NCI-H1694 treated with DMSO at 0.1 percent for 48 hours (cell line): ENCODE data around the gene PRKN.
"Not testable (repeated sequence)": the region's sequence is repeated elsewhere in the genome, so short reads cannot be mapped to it uniquely, and the experiment has no call there.

Experiments used
- DNase-seq: peaks from one replicate; lab custom pipeline; 2025; lab: John Stamatoyannopoulos, UW

The PRKN gene

DNA sequence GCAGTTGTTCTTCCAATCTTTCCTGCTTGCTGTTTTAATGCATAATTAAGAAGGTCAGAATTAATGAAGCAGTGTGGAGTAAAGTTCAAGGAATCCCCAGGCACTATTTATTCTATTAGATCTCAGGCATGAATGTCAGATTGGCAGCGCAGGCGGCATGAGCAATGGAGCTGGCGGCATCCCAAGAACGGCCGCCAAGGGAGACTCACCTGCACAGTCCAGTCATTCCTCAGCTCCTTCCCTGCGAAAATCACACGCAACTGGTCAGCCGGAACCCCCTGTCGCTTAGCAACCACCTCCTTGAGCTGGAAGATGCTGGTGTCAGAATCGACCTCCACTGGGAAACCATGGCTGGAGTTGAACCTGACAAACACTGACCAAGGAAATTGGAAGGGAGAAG, 284.5 kb downstream of the PRKN start:
- no peak for DNase-seq

DNA sequence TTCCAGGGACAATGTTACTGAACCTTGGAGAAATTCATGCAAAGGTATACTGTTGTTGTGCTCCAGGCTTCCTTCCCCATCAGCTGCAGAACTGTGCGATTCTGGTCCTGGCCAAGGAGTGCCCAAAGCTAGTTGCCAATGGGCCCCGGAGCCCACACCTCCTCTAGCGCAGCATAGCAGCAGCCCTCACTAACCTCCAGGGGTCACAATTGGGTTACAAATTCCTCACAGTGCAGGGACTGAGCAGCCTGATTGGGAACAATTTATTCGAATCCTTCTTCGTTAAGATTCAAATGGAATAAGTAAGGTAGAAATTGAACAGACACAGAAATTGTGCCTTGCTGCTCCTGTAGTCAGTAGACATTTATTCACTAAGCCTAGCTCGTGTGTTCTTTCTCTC, 284.9 kb downstream of the PRKN start:
- DNase-seq: peak; percentile 12

DNA sequence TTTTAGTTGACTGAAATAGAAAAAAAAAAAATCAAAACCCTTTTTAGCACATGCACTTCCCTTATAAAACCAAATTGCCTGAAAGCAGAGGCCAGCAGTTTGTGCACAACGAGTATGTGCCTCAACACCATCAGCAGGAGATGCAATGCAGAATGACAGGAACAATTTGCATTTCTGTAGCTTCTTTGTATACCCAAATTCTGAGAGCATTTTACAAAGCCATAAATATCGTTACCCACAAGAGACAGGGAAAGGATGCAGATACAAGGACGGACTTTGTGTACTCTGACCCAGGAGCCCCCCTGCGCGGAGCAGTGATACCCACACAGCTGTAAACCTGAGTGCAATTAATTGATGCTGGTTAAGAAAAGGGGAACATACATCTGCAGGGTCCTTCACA, 285.6 kb downstream of the PRKN start:
- no peak for DNase-seq

DNA sequence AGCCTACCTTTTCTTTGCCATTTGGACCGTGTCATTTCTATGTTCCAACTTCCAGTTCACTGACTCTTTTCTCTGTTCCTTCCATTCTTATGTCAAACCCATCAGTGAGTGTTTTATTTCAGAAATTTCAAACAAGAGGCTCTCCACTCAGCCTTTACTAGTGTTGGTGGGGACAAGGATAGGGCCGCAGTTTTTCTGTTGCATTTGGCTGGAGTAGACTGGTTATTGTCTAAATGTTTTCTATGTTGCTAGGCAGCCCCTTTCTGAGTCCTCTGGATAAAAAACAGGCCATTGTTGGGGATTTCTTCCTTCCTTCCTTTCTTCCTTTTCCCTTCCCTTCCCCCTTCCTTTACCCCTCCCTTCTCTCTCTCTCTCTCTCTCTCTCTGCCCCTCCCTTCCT, 288.6 kb downstream of the PRKN start:
- DNase-seq: no peak

DNA sequence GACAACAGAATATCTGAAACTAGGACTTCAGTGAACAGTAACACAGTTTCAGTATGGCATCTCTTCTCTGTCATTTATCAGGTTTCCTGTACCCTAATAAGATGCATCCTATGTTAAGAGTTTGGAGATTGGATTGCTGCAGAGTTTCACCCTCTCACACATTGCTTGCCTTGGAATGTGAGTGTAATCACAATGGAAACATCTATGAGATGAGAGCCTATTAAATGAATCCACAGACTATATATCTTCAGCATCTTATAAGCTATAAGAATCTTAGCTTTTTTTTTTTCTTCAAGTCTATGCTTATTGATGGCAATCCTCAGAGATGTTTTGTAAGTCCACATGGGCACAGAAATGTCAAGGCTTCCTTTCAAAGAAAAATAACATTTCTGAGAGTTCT, 292.5 kb downstream of the PRKN start:
- DNase-seq: no peak

- no peak for DNase-seq
Measured at GRCh38 chr6:162421004-162421403, 306.6 kb downstream of the PRKN start.

- DNase-seq: no peak
Measured at GRCh38 chr6:162416831-162417537, 310.6 kb downstream of the PRKN start.

- DNase-seq: no peak
Measured at GRCh38 chr6:162416307-162416706, 311.3 kb downstream of the PRKN start.

GRCh38 chr6:162409741-162410691, 317.6 kb downstream of the PRKN start:
- DNase-seq: no peak

DNA sequence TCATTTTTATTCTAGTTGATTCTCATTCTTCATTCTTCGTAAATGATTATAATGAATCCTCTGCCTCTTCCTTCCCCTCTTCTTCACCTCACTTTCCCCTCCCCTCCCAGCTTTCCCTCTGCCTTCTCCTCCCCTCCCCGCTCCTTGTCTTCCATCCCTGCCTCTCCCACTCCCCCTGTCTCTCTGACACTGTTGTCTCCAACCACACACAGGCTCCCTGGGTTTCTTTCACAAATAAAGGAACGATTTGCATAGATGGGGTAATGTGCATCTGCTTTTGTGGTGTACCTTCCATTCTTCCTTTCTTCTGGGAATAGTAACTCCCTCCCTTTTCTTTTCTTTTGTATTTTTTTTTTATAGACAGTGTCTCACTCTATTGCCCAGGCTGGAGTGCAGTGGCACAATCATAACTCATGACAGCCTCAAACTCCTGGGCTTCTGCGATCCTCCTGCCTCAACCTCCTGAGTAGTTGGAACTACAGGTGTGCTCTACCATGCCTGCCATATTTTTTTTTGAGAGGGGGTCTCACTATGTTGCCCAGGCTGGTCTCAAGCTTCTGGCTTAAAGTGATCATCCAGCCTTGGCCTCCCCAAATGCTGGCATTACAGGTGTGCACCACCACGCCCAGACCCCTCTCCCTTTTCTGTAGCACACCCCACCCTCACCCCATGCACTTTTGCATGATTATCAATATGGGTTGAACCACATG, 318.6 kb downstream of the PRKN start:
- no peak for DNase-seq

DNA sequence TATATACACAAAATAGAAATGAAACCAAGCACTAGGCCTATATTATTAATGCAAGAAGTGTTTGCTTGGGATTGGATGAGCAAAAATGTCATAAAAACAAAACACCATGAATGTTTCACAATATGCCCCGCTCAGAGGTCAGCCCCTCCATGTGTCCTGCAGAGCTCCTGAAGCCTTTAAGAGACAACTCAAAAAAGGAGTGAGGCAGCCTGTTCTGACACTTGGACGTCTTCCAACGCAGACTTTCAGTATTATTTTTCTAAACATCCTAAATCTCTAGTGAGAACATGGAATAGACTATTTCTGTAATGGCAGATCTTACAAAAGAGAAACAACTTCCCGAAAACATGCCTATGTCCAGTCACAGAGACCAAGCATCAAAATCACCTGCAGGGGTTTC, 322.6 kb downstream of the PRKN start:
- no peak for DNase-seq

GRCh38 chr6:162403031-162403430, 324.5 kb downstream of the PRKN start:
- DNase-seq: no peak

DNA sequence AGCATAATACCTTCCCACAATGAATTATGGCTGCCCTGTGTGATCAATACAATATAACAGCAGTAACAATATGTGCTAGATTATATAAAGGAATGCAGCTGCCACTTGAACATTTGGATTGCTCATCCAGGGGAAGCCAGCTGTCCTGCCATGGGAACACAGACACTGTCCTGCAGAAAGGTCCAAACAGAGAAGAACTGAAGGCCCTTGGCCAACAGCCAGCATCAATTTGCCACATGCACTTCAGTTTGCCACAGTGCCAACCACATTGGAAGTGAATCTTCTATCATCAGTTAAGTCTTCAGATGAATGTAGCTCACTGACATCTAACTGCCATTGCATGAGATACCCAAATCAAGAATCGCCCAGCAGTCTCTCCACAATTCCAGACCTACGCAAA, 332.4 kb downstream of the PRKN start:
- DNase-seq: no peak

GRCh38 chr6:162390961-162391811, 336.4 kb downstream of the PRKN start:
- DNase-seq: not testable (repeated sequence)

GRCh38 chr6:162389343-162390085, 338.1 kb downstream of the PRKN start:
- DNase-seq: no peak

DNA sequence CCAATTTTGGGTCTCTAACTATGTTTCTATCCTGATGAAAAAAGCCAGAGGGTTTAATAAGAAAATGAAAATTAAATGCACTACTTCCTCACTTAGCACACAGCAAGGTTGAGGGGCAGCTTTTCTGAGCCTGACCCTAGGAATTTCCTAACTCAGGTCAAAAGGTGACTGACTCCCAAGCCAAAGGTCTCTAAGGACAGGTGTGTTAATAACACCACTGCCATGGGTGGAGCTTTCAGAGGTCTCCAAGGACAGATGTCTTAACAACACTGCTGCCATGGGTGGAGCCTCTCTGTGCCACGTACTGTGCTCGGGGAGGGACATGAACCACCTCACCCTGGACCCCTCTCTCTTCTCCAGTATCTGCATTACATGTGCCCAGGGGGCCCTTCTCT, 339.2 kb downstream of the PRKN start:
- no peak for DNase-seq

DNA sequence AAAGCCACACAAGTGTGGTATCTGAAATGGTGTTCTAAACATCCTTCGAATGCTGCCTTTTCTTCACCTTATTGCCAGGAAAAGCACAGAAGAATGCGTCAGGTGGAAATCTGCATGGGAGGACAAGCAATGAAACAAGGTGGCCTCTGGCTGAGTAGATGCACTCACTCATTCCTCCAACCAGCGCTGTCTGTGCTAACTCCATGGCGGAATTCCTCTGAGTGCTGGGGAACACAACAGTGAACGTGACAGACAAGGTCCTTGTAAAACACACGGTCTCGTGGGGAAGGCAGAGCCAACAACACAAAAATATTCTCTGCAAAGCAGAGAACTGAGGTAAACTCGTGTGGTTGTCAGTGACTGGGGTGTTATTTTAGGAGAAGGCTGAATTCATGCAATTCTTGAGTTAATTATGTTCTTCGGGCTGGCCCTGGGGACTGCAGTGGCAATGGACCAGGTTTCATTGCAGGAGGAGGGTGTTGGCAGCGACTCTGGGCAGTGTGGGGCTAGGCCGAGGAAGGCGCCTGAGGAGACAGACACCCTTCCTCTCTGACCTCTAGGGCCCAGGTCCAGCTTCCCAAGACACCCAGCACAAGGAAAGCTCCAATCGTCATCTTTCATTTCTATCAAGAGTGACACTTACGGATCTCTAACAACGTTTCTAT, 339.7 kb downstream of the PRKN start:
- no peak for DNase-seq

DNA sequence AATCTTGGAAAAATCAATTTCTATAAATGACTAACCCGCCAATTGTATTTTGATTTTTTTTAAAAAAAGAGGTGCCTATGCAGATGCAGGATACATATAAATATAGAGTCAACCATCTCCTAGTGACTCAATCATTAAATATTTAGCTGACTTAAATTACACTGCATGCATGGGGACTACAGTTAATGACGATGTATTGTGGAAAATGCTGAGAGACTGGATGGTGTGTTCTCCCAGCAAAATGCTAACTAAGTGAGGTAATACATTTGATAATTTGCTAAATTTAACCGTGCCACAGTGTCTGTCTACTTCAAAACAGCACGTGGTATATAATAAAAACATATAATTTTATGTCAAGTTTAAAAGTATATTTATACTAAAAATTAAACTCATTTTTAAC, 341.6 kb downstream of the PRKN start:
- no peak for DNase-seq

DNA sequence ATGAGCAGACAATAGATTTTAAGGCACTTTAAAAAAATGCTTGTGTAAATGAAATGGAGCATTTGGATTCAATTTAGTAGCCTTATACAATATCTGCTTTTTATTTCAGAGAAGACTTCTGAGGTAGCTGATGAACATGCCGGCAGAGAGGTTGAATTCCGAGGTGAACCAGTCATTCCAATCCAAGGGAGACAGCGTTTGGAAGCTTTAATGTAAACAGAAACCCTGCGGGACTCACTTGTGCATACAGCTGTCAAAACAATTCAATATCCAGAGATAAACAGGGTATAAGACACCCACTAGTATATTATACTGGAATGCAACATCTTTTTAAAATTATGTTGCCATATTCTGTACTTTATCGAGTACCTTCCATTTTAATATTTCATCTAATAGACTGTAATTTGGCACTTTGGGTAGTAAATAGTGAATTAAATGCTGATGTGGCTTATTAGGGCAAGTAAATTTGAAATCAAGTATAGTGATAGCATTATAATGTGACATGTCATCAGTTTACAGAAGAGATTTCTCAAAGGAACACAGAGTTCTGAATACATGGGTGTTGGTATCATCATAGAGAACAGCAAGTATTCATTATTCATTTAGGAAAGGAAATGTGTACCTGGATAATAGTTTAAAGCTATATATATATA, 347.7 kb downstream of the PRKN start:
- no peak for DNase-seq

GRCh38 chr6:162377735-162378134, 349.8 kb downstream of the PRKN start:
- no peak for DNase-seq
